Skeletal muscle tissue (tissue), 4 donors: ENCODE results near the gene PLCB1. TPM values are rescaled to one million over a fixed set of nuclear protein-coding genes. Genes with fewer than 3 reads are reported as not detected.
"Not testable (repeated sequence)": the region's sequence is repeated elsewhere in the genome, so short reads cannot be mapped to it uniquely, and the experiment has no call there.

Experiments
- H3K27ac ChIP-seq: one replicate; pipeline ENCODE4 v1.7.0; 2013; ENCODE audit warnings: mild to moderate bottlenecking, low read depth, low read length, inconsistent platforms
- H3K27me3 ChIP-seq, 3 donors: one replicate each; pipeline ENCODE4 v1.7.0; 2013; ENCODE audit warnings: low read length in 3 of 3; ENCODE audit not compliant: control insufficient read depth in 3 of 3, insufficient read depth in 3 of 3
- H3K36me3 ChIP-seq, 3 donors: one replicate each; pipeline ENCODE4 v1.7.0; 2013; ENCODE audit warnings: low read length in 3 of 3; ENCODE audit not compliant: control insufficient read depth in 3 of 3, insufficient read depth in 3 of 3
- H3K4me1 ChIP-seq, 3 donors: one replicate each; pipeline ENCODE4 v1.7.0; 2013; ENCODE audit warnings: low read length in 3 of 3, mild to moderate bottlenecking in 3 of 3; ENCODE audit not compliant: control insufficient read depth in 3 of 3, insufficient read depth in 3 of 3
- H3K4me3 ChIP-seq, 3 donors: one replicate each; pipeline ENCODE4 v1.7.0; 2013; ENCODE audit warnings: low read length in 3 of 3
- H3K9ac ChIP-seq, 3 donors: one replicate each; pipeline ENCODE4 v1.7.0; 2013; ENCODE audit warnings: low read length in 3 of 3, mild to moderate bottlenecking in 3 of 3, moderate library complexity in 2 of 3, low read depth in 1 of 3
- H3K9me3 ChIP-seq, 3 donors: one replicate each; pipeline ENCODE4 v1.7.0; 2013; ENCODE audit warnings: low read length in 3 of 3; ENCODE audit not compliant: control insufficient read depth in 3 of 3
- total RNA-seq: library from RNA; depleted of rRNA; stranded (reverse); fragments of >200 nt; gene quantifications from one replicate; pipeline ENCODE4 v1.2.3, GENCODE V29; 2014
- donor health status: Osteomylitis.

PLCB1 gene
- total RNA-seq, 1 donor from 2014 or later, result 13.0 TPM

GRCh38 chr20:8432435-8433148 is 300.5 kb downstream of the PLCB1 start:
- Histone ChIP-seq H3K27me3 (no peaks in the 10 kb centered on the region), H3K36me3 (no peaks in the 10 kb centered on the region), H3K27ac (no peak overlapping the region), H3K4me3 (no peak overlapping the region), H3K4me1 (peaks cover 0 to 6% (median 4%) of the 10 kb centered on the region in 3 donors), H3K9me3 (no peaks in the 10 kb centered on the region), H3K9ac (no peak overlapping the region)

GRCh38 chr20:8433291-8433690 is 301.2 kb downstream of the PLCB1 start:
- Histone ChIP-seq H3K9ac (no peak overlapping the region), H3K27ac (no peak overlapping the region), H3K9me3 (no peaks in the 10 kb centered on the region), H3K4me1 (peaks cover 0 to 6% (median 4%) of the 10 kb centered on the region in 3 donors), H3K4me3 (no peak overlapping the region), H3K36me3 (no peaks in the 10 kb centered on the region), H3K27me3 (no peaks in the 10 kb centered on the region)

GRCh38 chr20:8434326-8434876 is 302.3 kb downstream of the PLCB1 start:
- H3K36me3 ChIP-seq, result no peaks in the 10 kb centered on the region
- H3K4me1 ChIP-seq, result peaks cover 0 to 6% (median 4%) of the 10 kb centered on the region in 3 donors
- H3K4me3 ChIP-seq, result no peak overlapping the region
- no peak overlapping the region for H3K27ac ChIP-seq
- H3K9ac ChIP-seq, result no peak overlapping the region
- no peaks in the 10 kb centered on the region for H3K9me3 ChIP-seq
- H3K27me3 ChIP-seq, result no peaks in the 10 kb centered on the region

- H3K9ac ChIP-seq, result no peak overlapping the region
- peaks cover 0 to 6% (median 4%) of the 10 kb centered on the region in 3 donors for H3K4me1 ChIP-seq
- no peaks in the 10 kb centered on the region for H3K27me3 ChIP-seq
- H3K36me3 ChIP-seq, result no peaks in the 10 kb centered on the region
- no peak overlapping the region for H3K27ac ChIP-seq
- H3K4me3 ChIP-seq, result no peak overlapping the region
- no peaks in the 10 kb centered on the region for H3K9me3 ChIP-seq
These were observed 303.4 kb downstream of the PLCB1 start for GRCh38 chr20:8435285-8436035.

GRCh38 chr20:8436938-8437337 is 304.9 kb downstream of the PLCB1 start:
- H3K27ac ChIP-seq, H3K9ac ChIP-seq, H3K36me3 ChIP-seq, H3K27me3 ChIP-seq, H3K4me3 ChIP-seq, H3K4me1 ChIP-seq, H3K9me3 ChIP-seq: not testable (repeated sequence)

GRCh38 chr20:8438748-8439147 is 306.7 kb downstream of the PLCB1 start:
- no peak overlapping the region for H3K9ac ChIP-seq
- H3K27ac ChIP-seq, result no peak overlapping the region
- no peaks in the 10 kb centered on the region for H3K27me3 ChIP-seq
- no peaks in the 10 kb centered on the region for H3K4me1 ChIP-seq
- H3K4me3 ChIP-seq, result no peak overlapping the region
- no peaks in the 10 kb centered on the region for H3K9me3 ChIP-seq
- no peaks in the 10 kb centered on the region for H3K36me3 ChIP-seq

- no peaks in the 10 kb centered on the region for H3K27me3 ChIP-seq
- no peak overlapping the region for H3K9ac ChIP-seq
- H3K36me3 ChIP-seq, result no peaks in the 10 kb centered on the region
- H3K27ac ChIP-seq, result no peak overlapping the region
- no peaks in the 10 kb centered on the region for H3K4me1 ChIP-seq
- H3K9me3 ChIP-seq, result no peaks in the 10 kb centered on the region
- H3K4me3 ChIP-seq, result no peak overlapping the region
These were observed 311.5 kb downstream of the PLCB1 start for GRCh38 chr20:8443464-8444072.

GRCh38 chr20:8447262-8448120 is 315.4 kb downstream of the PLCB1 start:
- Histone ChIP-seq H3K36me3 (no peaks in the 10 kb centered on the region), H3K4me1 (no peaks in the 10 kb centered on the region), H3K4me3 (no peak overlapping the region), H3K27me3 (no peaks in the 10 kb centered on the region), H3K9ac (no peak overlapping the region), H3K27ac (no peak overlapping the region), H3K9me3 (no peaks in the 10 kb centered on the region)

GRCh38 chr20:8449123-8449522 is 317.1 kb downstream of the PLCB1 start:
- Histone ChIP-seq H3K9ac (no peak overlapping the region), H3K27me3 (no peaks in the 10 kb centered on the region), H3K4me1 (no peaks in the 10 kb centered on the region), H3K9me3 (no peaks in the 10 kb centered on the region), H3K27ac (no peak overlapping the region), H3K4me3 (no peak overlapping the region), H3K36me3 (no peaks in the 10 kb centered on the region)
